Measurements from ENCODE around the gene ACE2. TPM values are rescaled to one million over a fixed set of nuclear protein-coding genes. Genes with fewer than 3 reads are reported as not detected.

ACE2 gene
- total RNA-seq, 1 experiment from 2014 or later, result not detected

DNA sequence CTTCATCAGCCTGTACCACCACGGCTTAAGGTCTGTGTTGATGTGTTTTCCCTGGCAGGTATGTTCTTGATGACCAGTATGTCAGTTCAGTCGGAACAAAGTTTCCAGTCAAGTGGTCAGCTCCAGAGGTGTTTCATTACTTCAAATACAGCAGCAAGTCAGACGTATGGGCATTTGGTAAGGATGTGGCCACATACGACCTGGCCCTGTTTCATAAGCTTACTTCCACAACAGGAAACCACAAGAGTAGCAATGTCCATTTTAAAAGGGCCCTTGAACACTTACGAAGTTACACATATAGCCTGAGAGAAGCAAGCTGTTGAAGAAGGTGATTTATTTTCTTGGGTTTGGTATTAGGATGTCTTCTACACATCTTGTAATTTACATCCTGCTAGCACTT is 54.0 kb downstream of the ACE2 start:
- H3K79me1 ChIP-seq (ENCODE audit: insufficient read depth, low read depth, low read length, poor library complexity, severe bottlenecking), result no peaks in the 10 kb centered on the region
- H3K9me3 ChIP-seq (ENCODE audit: control insufficient read depth, low read depth, low read length), result no peaks in the 10 kb centered on the region
- Mint-ChIP-seq H3K27ac (no peak overlapping the region), H3K9me3 (no peaks in the 10 kb centered on the region), H3K27me3 (ENCODE audit: low read depth) (peaks cover 2% of the 10 kb centered on the region), H3K4me1 (no peaks in the 10 kb centered on the region), H3K4me3 (no peak overlapping the region), H3K36me3 (ENCODE audit: insufficient read depth in 1 of 3, low read depth in 3 of 3) (no peaks in the 10 kb centered on the region)
- no peak overlapping the region for H2AFZ ChIP-seq (ENCODE audit: low read length)
- H3K27me3 ChIP-seq (ENCODE audit: insufficient read depth, low read length), result no peaks in the 10 kb centered on the region
- no peak overlapping the region for H2BK120ac ChIP-seq (ENCODE audit: low read depth, low read length, poor library complexity, severe bottlenecking)
- no peak overlapping the region for H3K18ac ChIP-seq (ENCODE audit: insufficient read length, low read depth, low read length)
- no peak overlapping the region for H3K9ac ChIP-seq (ENCODE audit: extremely low read depth, insufficient read length, low read length)
- no peaks in the 10 kb centered on the region for H3K4me1 ChIP-seq (ENCODE audit: insufficient read depth, low read length)
- no peak overlapping the region for H3K56ac ChIP-seq (ENCODE audit: insufficient read length, low read depth, low read length)
- H3K23me2 ChIP-seq (ENCODE audit: insufficient read length, low read depth, low read length, poor library complexity, severe bottlenecking), result no peaks in the 10 kb centered on the region
- no peak overlapping the region for H2BK15ac ChIP-seq (ENCODE audit: low read depth, low read length)
- no peak overlapping the region for H4K8ac ChIP-seq (replicated peaks; ENCODE audit: insufficient read length, low read depth, low read length)
- no peak overlapping the region for H3K14ac ChIP-seq (ENCODE audit: insufficient read depth, low read length)
- no peak overlapping the region for H2BK20ac ChIP-seq (ENCODE audit: low read depth, low read length, poor library complexity, severe bottlenecking)
- WGBS (ENCODE audit: extremely low coverage, insufficient read length, low lambda C conversion rate), result no CpG with 5 or more reads among the region's 5 CpGs
- no peak overlapping the region for H2BK5ac ChIP-seq (ENCODE audit: insufficient read length, low read length)
- H2BK12ac ChIP-seq (ENCODE audit: insufficient read length, low read depth, low read length), result no peak overlapping the region
- H4K20me1 ChIP-seq (ENCODE audit: control insufficient read depth, insufficient read depth, insufficient read length), result no peaks in the 10 kb centered on the region
- no peak overlapping the region for H4K91ac ChIP-seq (ENCODE audit: insufficient read length, low read depth, low read length)
- H3T11ph ChIP-seq (ENCODE audit: low read length), result no peak overlapping the region
- no peak overlapping the region for H2AK5ac ChIP-seq (ENCODE audit: insufficient read length, low read length)
- H3K79me2 ChIP-seq (ENCODE audit: insufficient read depth, low read length), result no peaks in the 10 kb centered on the region
- DNase-seq, result no peak
- no peak overlapping the region for H3K27ac ChIP-seq (ENCODE audit: insufficient read length, low read depth, low read length)
- H3K4ac ChIP-seq (ENCODE audit: low read depth, low read length), result no peak overlapping the region
- H3K4me2 ChIP-seq (ENCODE audit: insufficient read depth, insufficient read length, low read length), result no peak overlapping the region
- TF ChIP-seq, protein P1, sequence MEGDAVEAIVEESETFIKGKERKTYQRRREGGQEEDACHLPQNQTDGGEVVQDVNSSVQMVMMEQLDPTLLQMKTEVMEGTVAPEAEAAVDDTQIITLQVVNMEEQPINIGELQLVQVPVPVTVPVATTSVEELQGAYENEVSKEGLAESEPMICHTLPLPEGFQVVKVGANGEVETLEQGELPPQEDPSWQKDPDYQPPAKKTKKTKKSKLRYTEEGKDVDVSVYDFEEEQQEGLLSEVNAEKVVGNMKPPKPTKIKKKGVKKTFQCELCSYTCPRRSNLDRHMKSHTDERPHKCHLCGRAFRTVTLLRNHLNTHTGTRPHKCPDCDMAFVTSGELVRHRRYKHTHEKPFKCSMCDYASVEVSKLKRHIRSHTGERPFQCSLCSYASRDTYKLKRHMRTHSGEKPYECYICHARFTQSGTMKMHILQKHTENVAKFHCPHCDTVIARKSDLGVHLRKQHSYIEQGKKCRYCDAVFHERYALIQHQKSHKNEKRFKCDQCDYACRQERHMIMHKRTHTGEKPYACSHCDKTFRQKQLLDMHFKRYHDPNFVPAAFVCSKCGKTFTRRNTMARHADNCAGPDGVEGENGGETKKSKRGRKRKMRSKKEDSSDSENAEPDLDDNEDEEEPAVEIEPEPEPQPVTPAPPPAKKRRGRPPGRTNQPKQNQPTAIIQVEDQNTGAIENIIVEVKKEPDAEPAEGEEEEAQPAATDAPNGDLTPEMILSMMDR (conservative IDR thresholded peaks at IDR 0.05), result no peak
- H3K23ac ChIP-seq (ENCODE audit: insufficient read length, low read depth, low read length), result no peak overlapping the region
- H4K5ac ChIP-seq (ENCODE audit: insufficient read length, low read depth, low read length), result no peak overlapping the region

Measured in H9 (cell line).